C4-2B (cell line): ENCODE data around the gene TRIO.

Experiments used
- ZFX ChIP-seq: fragments of 450-650 bp; IDR thresholded peaks from 2 replicates; pipeline ENCODE4 v1.6.1; 2017
- TF ChIP-seq, protein P1 (sequence below): fragments of 450-650 bp; conservative IDR thresholded peaks from 2 replicates; pipeline ENCODE4 v1.5.1; 2017; ENCODE audit warnings: mild to moderate bottlenecking

DNA sequence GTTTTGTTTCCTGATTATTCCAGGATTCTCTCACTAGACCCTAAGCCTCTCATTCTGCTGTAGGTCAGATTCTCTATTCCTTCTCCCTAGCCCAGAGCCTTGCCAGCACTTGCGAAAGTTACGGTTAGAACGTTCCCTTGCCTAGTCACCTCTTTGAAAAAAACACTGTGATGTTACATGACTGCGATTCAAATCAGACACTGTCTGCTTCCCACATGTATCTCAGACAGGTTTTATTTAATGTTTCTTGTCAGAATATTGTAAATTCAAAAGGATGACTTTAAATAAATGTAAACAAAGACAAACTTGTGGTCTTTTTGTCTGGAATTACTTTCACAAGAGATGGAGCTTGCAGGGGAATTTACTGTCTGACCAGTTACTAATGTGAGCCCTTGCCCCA, 322.0 kb downstream of the TRIO start:
- TF ChIP-seq, protein P1, sequence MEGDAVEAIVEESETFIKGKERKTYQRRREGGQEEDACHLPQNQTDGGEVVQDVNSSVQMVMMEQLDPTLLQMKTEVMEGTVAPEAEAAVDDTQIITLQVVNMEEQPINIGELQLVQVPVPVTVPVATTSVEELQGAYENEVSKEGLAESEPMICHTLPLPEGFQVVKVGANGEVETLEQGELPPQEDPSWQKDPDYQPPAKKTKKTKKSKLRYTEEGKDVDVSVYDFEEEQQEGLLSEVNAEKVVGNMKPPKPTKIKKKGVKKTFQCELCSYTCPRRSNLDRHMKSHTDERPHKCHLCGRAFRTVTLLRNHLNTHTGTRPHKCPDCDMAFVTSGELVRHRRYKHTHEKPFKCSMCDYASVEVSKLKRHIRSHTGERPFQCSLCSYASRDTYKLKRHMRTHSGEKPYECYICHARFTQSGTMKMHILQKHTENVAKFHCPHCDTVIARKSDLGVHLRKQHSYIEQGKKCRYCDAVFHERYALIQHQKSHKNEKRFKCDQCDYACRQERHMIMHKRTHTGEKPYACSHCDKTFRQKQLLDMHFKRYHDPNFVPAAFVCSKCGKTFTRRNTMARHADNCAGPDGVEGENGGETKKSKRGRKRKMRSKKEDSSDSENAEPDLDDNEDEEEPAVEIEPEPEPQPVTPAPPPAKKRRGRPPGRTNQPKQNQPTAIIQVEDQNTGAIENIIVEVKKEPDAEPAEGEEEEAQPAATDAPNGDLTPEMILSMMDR, result no peak
- TF ChIP-seq ZFX, result no peak
